T47D (cell line): Measurements from ENCODE around the gene PEX5.
A peak's percentile ranks its signal among the peaks of the same experiment; 100 is the strongest.
"Not testable (repeated sequence)": the region's sequence is repeated elsewhere in the genome, so short reads cannot be mapped to it uniquely, and the experiment has no call there.

Experiments
- DNase-seq, 2 experiments: peaks; one replicate each; pipeline versions ENCODE4 v3.0.0 to v3.0.0-alpha.2; 2011 to 2012; ENCODE audit warnings: low read depth in 1 of 2, low spot score in 1 of 2
- JUND ChIP-seq: IDR thresholded peaks from 2 replicates; pipeline ENCODE4 v1.6.1; 2012; ENCODE audit warnings: low read depth
- in situ Hi-C: cut with HindIII; loops from 2 replicates; pipeline ENCODE4 v1.10.0; 2016; ENCODE audit warnings: low sequenced_read_pairs, low pct_unique_long_range_greater_than_20kb

The PEX5 gene

GRCh38 chr12:7207866-7208625, 18.6 kb downstream of the PEX5 start:
- in situ Hi-C loops = no loop called here
- DNase-seq = no peak
- no peak for TF ChIP-seq JUND

GRCh38 chr12:7209958-7210357, 20.5 kb downstream of the PEX5 start:
- TF ChIP-seq JUND = no peak
- no peak for DNase-seq
- in situ Hi-C loops = no loop called here

DNA sequence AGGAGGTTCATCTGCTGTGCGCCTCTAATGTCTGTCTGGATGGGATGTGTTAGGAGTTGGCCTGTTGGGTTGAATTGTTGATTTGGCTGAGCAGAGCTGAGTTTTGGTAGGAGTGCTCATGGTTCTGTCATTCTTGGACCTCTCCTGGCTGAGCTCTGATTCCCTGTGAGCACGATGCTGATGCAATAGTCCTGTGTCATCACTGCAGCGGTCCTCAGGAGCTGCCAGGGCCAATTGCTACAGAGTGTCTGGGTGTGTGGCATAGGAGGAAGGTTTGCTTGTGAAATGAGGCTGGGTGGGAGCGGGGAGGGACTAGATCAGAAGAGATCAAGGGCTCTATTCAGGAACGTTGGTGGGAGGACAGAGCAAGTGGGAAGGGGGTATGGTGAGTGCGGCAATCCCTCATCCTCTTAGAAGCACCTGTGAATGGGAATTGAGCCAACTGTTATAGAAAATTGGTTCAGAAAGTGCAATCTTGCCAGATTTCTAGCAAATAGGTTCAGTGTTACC, 21.2 kb downstream of the PEX5 start:
- no peak for DNase-seq
- in situ Hi-C loops = no loop called here
- no peak for TF ChIP-seq JUND

DNA sequence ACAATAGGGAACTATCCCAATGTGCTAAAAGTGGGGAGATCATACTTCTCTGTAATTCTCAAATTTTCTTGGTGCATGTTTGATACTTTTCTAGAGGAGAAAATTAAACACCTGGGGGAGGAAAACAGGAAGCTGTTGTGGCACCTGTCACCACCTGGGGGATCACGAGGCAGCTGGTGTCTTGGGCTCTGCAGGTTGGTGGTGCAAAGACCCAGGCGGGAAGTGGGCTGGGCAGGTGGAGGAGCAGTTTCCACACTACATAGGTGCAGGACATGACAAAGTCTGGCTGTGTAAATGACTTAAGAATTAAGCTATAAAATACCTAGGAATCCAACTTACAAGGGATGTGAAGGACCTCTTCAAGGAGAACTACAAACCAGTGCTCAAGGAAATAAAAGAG, 23.2 kb downstream of the PEX5 start:
- no peak for TF ChIP-seq JUND
- in situ Hi-C loops = no loop called here
- no peak for DNase-seq

- in situ Hi-C loops = not testable (repeated sequence)
Measured at GRCh38 chr12:7213745-7214144, 24.3 kb downstream of the PEX5 start.

GRCh38 chr12:7217475-7218069, 28.1 kb downstream of the PEX5 start:
- no peak for DNase-seq
- TF ChIP-seq JUND = no peak
- in situ Hi-C loops = no loop called here

More at GRCh38 chr12:7213745-7214144, 24.3 kb downstream of the PEX5 start:
- not testable (repeated sequence) for DNase-seq

GRCh38 chr12:7219599-7220243, 30.2 kb downstream of the PEX5 start:
- peak; percentile 1 to 63 for DNase-seq
- no peak for TF ChIP-seq JUND
- in situ Hi-C loops = no loop called here

- TF ChIP-seq JUND = no peak
- no peak for DNase-seq
- in situ Hi-C loops = no loop called here
Measured at GRCh38 chr12:7221486-7221885, 32.0 kb downstream of the PEX5 start.

DNA sequence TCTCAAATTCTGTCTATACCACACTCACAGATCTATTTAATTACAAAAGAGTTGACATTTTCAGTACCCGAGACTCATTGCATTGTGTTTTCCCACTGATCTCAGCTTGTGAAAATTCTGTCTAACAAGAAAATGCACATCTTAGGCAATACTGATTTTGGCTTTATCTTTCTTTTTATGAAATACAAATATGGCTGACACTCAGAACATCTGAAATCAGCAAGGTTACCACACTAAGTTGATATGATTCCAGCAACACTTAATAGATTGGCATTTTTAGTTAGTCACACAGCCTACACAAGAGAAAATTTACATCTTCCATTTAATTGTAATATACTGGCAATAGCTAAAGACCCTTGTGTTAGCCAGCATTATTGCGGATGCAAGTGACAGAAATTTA, 40.3 kb downstream of the PEX5 start:
- TF ChIP-seq JUND = no peak

GRCh38 chr12:7241404-7242005, 52.0 kb downstream of the PEX5 start:
- no peak for DNase-seq
- TF ChIP-seq JUND = no peak
- in situ Hi-C loops = no loop called here

More for the DNA sequence above, 40.3 kb downstream of the PEX5 start:
- DNase-seq = no peak
- in situ Hi-C loops = no loop called here

DNA sequence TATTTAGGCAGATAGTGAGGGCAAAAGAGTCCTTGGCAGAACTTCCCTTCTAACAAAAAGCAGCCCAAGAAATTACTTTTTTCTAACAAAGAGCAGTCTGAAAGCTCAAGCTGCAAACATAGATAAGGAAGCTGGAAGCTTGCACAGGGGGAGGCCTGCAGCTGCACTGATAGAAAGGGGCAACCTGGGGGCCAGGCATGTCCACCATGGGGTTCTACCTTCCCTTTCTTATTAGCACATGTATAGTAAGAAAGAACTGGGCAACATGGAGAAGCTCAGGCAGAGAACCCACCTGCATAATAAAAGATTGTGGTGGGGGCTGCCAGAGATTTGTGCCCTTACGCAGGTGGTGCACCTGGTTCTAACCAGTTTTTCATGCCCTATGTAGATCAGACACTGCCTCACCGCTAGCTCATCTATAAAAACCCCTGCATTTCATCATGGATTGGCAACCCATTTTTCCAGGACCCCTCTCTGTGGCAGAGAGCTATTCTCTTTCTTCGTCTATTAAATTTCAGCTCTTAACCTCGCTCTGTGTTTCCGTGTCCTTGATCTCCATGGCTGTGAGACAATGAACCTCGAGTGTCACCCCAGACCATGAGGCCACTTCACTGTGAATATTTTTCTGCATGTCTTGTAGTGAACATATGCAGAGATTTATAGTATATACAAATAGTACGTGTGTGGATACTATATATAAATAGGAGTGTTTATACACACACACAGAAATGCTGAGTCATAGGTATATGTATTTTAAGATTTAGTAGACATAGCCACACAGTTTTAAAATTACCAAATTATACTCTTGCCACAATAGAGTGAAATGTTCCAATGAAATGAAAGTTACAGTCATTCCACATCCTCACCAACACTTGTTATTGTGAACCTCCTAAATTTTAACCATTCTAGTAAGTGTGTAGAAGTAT, 53.0 kb downstream of the PEX5 start:
- no peak for DNase-seq
- in situ Hi-C loops = no loop called here
- TF ChIP-seq JUND = no peak

DNA sequence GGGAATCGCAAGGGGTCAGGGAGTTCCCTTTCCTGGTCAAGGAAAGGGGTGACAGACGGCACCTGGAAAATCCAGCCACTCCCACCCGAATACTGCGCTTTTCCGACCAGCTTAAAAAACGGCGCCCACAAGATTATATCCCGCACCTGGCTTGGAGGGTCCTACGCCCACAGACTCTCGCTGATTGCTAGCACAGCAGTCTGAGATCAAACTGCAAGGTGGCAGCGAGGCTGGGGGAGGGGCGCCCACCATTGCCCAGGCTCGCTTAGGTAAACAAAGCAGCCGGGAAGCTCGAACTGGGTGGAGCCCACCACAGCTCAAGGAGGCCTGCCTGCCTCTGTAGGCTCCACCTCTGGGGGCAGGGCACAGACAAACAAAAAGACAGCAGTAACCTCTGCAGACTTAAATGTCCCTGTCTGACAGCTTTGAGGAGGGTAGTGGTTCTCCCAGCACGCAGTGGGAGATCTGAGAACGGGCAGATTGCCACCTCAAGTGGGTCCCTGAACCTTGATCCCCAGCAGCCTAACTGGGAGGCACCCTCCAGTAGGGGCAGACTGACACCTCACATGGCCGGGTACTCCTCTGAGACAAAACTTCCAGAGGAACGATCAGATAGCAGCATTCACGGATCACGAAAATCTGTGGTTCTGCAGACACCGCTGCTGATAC, 62.0 kb downstream of the PEX5 start:
- DNase-seq, in situ Hi-C loops: not testable (repeated sequence)
